CD14-positive monocyte (primary cell): Measurements from ENCODE around the gene MT1A. TPM values are rescaled to one million over a fixed set of nuclear protein-coding genes. Genes with fewer than 3 reads are reported as not detected.
"Not testable (repeated sequence)": the region's sequence is repeated elsewhere in the genome, so short reads cannot be mapped to it uniquely, and the experiment has no call there.

Experiments
- DNase-seq, 3 donors: peaks; one replicate each; pipeline ENCODE4 v3.0.0-alpha.2; 2011 to 2022
- H2AFZ ChIP-seq: 2 replicates; pipeline ENCODE4 v1.6.0; 2012; ENCODE audit warnings: mild to moderate bottlenecking, low read depth, low read length, inconsistent platforms; ENCODE audit not compliant: insufficient read depth, poor library complexity, severe bottlenecking
- H3K27ac ChIP-seq, 2 donors: 1 replicate in 1 of 2; 2 replicates in 1 of 2; pipeline ENCODE4 v1.5.1; 2012 to 2013; ENCODE audit warnings: low read length in 2 of 2, control low read depth in 1 of 2, inconsistent platforms in 1 of 2, low read depth in 1 of 2, mild to moderate bottlenecking in 1 of 2
- H3K27me3 ChIP-seq, 2 donors: one replicate each; pipeline versions ENCODE4 v1.6.0 to v1.6.1; 2011 to 2013; ENCODE audit warnings: low read length in 2 of 2; ENCODE audit not compliant: control insufficient read depth in 2 of 2, insufficient read depth in 2 of 2
- H3K36me3 ChIP-seq, 2 donors: replicated peaks in 1 of 2; 1 replicate in 1 of 2; 2 replicates in 1 of 2; pipeline versions ENCODE4 v1.5.1 to v1.6.1; 2012 to 2013; ENCODE audit warnings: low read length in 2 of 2, control low read depth in 1 of 2, inconsistent platforms in 1 of 2, mild to moderate bottlenecking in 1 of 2; ENCODE audit not compliant: insufficient read depth in 2 of 2, control insufficient read depth in 1 of 2
- H3K4me1 ChIP-seq, 2 donors: 1 replicate in 1 of 2; 2 replicates in 1 of 2; pipeline versions ENCODE4 v1.5.1 to v1.6.1; 2012 to 2013; ENCODE audit warnings: low read length in 2 of 2, control low read depth in 1 of 2, inconsistent platforms in 1 of 2, mild to moderate bottlenecking in 1 of 2, moderate library complexity in 1 of 2; ENCODE audit not compliant: insufficient read depth in 2 of 2, control insufficient read depth in 1 of 2
- H3K4me2 ChIP-seq: replicated peaks from 2 replicates; pipeline ENCODE3; 2012; ENCODE audit warnings: low read length, moderate library complexity, mild to moderate bottlenecking; ENCODE audit not compliant: poor library complexity, severe bottlenecking; ENCODE audit errors: extremely low read depth
- H3K4me3 ChIP-seq, 3 experiments: fragments of 200-600 bp in 1 of 3; sonication (generic) in 1 of 3; replicated peaks in 1 of 3; 1 replicate in 2 of 3; 2 replicates in 1 of 3; pipeline ENCODE4 v1.5.1; 2011 to 2013; ENCODE audit warnings: low read length in 3 of 3, mild to moderate bottlenecking in 3 of 3, control low read depth in 2 of 3, low read depth in 2 of 3, inconsistent platforms in 1 of 3, moderate library complexity in 1 of 3
- H3K79me2 ChIP-seq: 2 replicates; pipeline ENCODE4 v1.6.0; 2012; ENCODE audit warnings: mild to moderate bottlenecking, control low read depth, inconsistent platforms, low read length, moderate library complexity; ENCODE audit not compliant: insufficient read depth
- H3K9ac ChIP-seq: 2 replicates; pipeline ENCODE4 v1.6.0; 2017; ENCODE audit warnings: low read length, mild to moderate bottlenecking; ENCODE audit not compliant: insufficient read depth, poor library complexity, severe bottlenecking
- H3K9me3 ChIP-seq, 2 donors: replicated peaks in 1 of 2; 1 replicate in 1 of 2; 2 replicates in 1 of 2; pipeline versions ENCODE4 v1.5.1 to v1.6.1; 2012 to 2013; ENCODE audit warnings: low read length in 2 of 2, control low read depth in 1 of 2; ENCODE audit not compliant: control insufficient read depth in 1 of 2, insufficient read depth in 1 of 2
- H4K20me1 ChIP-seq: 2 replicates; pipeline ENCODE4 v1.6.0; 2012; ENCODE audit warnings: mild to moderate bottlenecking, low read length, control low read depth, moderate library complexity; ENCODE audit not compliant: insufficient read depth
- H3K27ac Mint-ChIP-seq, 7 donors: one replicate each; pipeline ENCODE4 v1.8.0; 2020; ENCODE audit warnings: mild to moderate bottlenecking in 7 of 7, mixed read lengths in 7 of 7, moderate library complexity in 6 of 7, inconsistent platforms in 2 of 7
- H3K27me3 Mint-ChIP-seq, 3 donors: one replicate each; pipeline ENCODE4 v1.8.0; 2021 to 2022; ENCODE audit warnings: low read depth in 3 of 3, mild to moderate bottlenecking in 3 of 3, mixed read lengths in 3 of 3, moderate library complexity in 3 of 3, inconsistent platforms in 1 of 3
- H3K36me3 Mint-ChIP-seq, 2 donors: one replicate each; pipeline ENCODE4 v1.8.0; 2020; ENCODE audit warnings: mixed read lengths in 2 of 2, inconsistent platforms in 1 of 2, mild to moderate bottlenecking in 1 of 2
- H3K4me1 Mint-ChIP-seq: one replicate; pipeline ENCODE4 v1.8.0; 2020; ENCODE audit warnings: mild to moderate bottlenecking, mixed read lengths
- H3K4me3 Mint-ChIP-seq, 2 donors: one replicate each; pipeline ENCODE4 v1.8.0; 2020; ENCODE audit warnings: mild to moderate bottlenecking in 2 of 2, mixed read lengths in 2 of 2, moderate library complexity in 1 of 2
- H3K9me3 Mint-ChIP-seq, 7 donors: one replicate each; pipeline ENCODE4 v1.8.0; 2020 to 2022; ENCODE audit warnings: mixed read lengths in 7 of 7, mild to moderate bottlenecking in 6 of 7, moderate library complexity in 6 of 7, inconsistent platforms in 2 of 7
- CTCF ChIP-seq: fragments of 200-600 bp; IDR thresholded peaks from one replicate; pipeline ENCODE4 v1.8.0; 2022; ENCODE audit warnings: antibody characterized with exemption, mild to moderate bottlenecking
- WGBS: methylation state at CpG from one replicate; pipeline ENCODE4 v1.1.5; 2013; ENCODE audit warnings: missing lambda C conversion rate; ENCODE audit not compliant: insufficient coverage; 5-methylcytosine and 5-hydroxymethylcytosine counted together
- intact Hi-C, 2 donors: fragments of 100-400 bp; cut with micrococcal nuclease; formaldehyde crosslinking; loops; one replicate each; pipeline versions ENCODE4 v1.15.0 to v1.15.1; 2023
- polyA plus RNA-seq, 3 donors: library from polyadenylated mRNA; depleted of rRNA in 1 of 3; unstranded in 2 of 3; stranded (reverse) in 1 of 3; fragments of 300-500 nt in 2 of 3; fragments of >200 nt in 1 of 3; fragmentation: Illumina TruSeq in 2 of 3; gene quantifications; 1 replicate in 2 of 3; 2 replicates in 1 of 3; pipeline ENCODE4 v1.2.3, GENCODE V29; 2012 to 2021

Gene MT1A
- polyA plus RNA-seq, 3 donors: not detected

GRCh38 chr16:56670620-56670934, 32.1 kb downstream of the MT1A start:
- Histone ChIP-seq H3K27ac (no peak overlapping the region), H3K4me1 (peaks cover 11 to 21% of the 10 kb centered on the region in 2 donors), H3K4me3 (no peak overlapping the region), H3K79me2 (no peaks in the 10 kb centered on the region), H3K9me3 (peaks cover 0 to 34% of the 10 kb centered on the region in 2 donors), H2AFZ (no peak overlapping the region), H4K20me1 (no peaks in the 10 kb centered on the region), H3K27me3 (peaks cover 57 to 95% of the 10 kb centered on the region in 2 donors), H3K36me3 (no peaks in the 10 kb centered on the region), H3K4me2 (no peak overlapping the region), H3K9ac (no peak overlapping the region)
- H3K27me3 Mint-ChIP-seq: peaks cover 89 to 97% (median 94%) of the 10 kb centered on the region in 3 donors
- H3K27ac Mint-ChIP-seq: no peak overlapping the region
- H3K36me3 Mint-ChIP-seq: peaks cover 5 to 7% of the 10 kb centered on the region in 2 donors
- peaks cover 0 to 18% (median 6%) of the 10 kb centered on the region in 7 donors for H3K9me3 Mint-ChIP-seq
- H3K4me1 Mint-ChIP-seq: peaks cover 30% of the 10 kb centered on the region
- no CpG with 5 or more reads among the region's 2 CpGs for WGBS
- no peak for TF ChIP-seq CTCF
- intact Hi-C loops: no loop called here
- DNase-seq: no peak
- H3K4me3 Mint-ChIP-seq: peak overlapping the region in 1 of 2 donors; percentile 73

GRCh38 chr16:56671691-56672090, 33.2 kb downstream of the MT1A start:
- no CpG with 5 or more reads among the region's 2 CpGs for WGBS
- H3K36me3 ChIP-seq, H3K4me3 ChIP-seq, H3K9ac ChIP-seq, H2AFZ ChIP-seq, H3K27ac Mint-ChIP-seq, H3K4me2 ChIP-seq, H3K27ac ChIP-seq, H3K36me3 Mint-ChIP-seq, intact Hi-C loops, H4K20me1 ChIP-seq, H3K79me2 ChIP-seq: not testable (repeated sequence)
- H3K9me3 ChIP-seq: peaks cover 0 to 38% of the 10 kb centered on the region in 2 donors
- peaks cover 0 to 18% (median 9%) of the 10 kb centered on the region in 7 donors for H3K9me3 Mint-ChIP-seq
- peak overlapping the region in 1 of 2 donors; percentile 73 for H3K4me3 Mint-ChIP-seq
- DNase-seq: peak in 1 of 3 donors; percentile 10
- peaks cover 11 to 25% of the 10 kb centered on the region in 2 donors for H3K4me1 ChIP-seq
- H3K27me3 Mint-ChIP-seq: peaks cover 89 to 97% (median 95%) of the 10 kb centered on the region in 3 donors
- peaks cover 35% of the 10 kb centered on the region for H3K4me1 Mint-ChIP-seq
- H3K27me3 ChIP-seq: peaks cover 56 to 93% of the 10 kb centered on the region in 2 donors

GRCh38 chr16:56672171-56672570, 33.7 kb downstream of the MT1A start:
- H3K4me2 ChIP-seq, H3K36me3 Mint-ChIP-seq, DNase-seq, H3K27ac ChIP-seq, H3K27ac Mint-ChIP-seq, H2AFZ ChIP-seq, H4K20me1 ChIP-seq, H3K79me2 ChIP-seq, H3K4me3 ChIP-seq, H3K9ac ChIP-seq, intact Hi-C loops, H3K36me3 ChIP-seq: not testable (repeated sequence)
- Histone ChIP-seq H3K27me3 (peaks cover 54 to 93% of the 10 kb centered on the region in 2 donors), H3K9me3 (peaks cover 0 to 34% of the 10 kb centered on the region in 2 donors), H3K4me1 (peaks cover 11 to 25% of the 10 kb centered on the region in 2 donors)
- peaks cover 0 to 15% (median 9%) of the 10 kb centered on the region in 7 donors for H3K9me3 Mint-ChIP-seq
- peaks cover 35% of the 10 kb centered on the region for H3K4me1 Mint-ChIP-seq
- WGBS: no CpG with 5 or more reads among the region's 3 CpGs
- H3K27me3 Mint-ChIP-seq: peaks cover 89 to 97% (median 94%) of the 10 kb centered on the region in 3 donors
- H3K4me3 Mint-ChIP-seq: peak overlapping the region in 1 of 2 donors; percentile 67
